22Rv1 (cell line): ENCODE results near the gene IRS2.
"Not testable (repeated sequence)": the region's sequence is repeated elsewhere in the genome, so short reads cannot be mapped to it uniquely, and the experiment has no call there.

Experiments
- H3K27ac ChIP-seq: fragments of 450-650 bp; 2 replicates; pipeline ENCODE4 v1.5.1; 2017
- ZFX ChIP-seq: fragments of 450-650 bp; IDR thresholded peaks from 2 replicates; pipeline ENCODE4 v1.6.1; 2017; ENCODE audit warnings: antibody characterized with exemption, borderline replicate concordance
- TF ChIP-seq, protein P1 (sequence below): fragments of 450-650 bp; IDR thresholded peaks from 2 replicates; pipeline ENCODE4 v1.5.1; 2017; ENCODE audit warnings: mild to moderate bottlenecking

Gene IRS2

DNA sequence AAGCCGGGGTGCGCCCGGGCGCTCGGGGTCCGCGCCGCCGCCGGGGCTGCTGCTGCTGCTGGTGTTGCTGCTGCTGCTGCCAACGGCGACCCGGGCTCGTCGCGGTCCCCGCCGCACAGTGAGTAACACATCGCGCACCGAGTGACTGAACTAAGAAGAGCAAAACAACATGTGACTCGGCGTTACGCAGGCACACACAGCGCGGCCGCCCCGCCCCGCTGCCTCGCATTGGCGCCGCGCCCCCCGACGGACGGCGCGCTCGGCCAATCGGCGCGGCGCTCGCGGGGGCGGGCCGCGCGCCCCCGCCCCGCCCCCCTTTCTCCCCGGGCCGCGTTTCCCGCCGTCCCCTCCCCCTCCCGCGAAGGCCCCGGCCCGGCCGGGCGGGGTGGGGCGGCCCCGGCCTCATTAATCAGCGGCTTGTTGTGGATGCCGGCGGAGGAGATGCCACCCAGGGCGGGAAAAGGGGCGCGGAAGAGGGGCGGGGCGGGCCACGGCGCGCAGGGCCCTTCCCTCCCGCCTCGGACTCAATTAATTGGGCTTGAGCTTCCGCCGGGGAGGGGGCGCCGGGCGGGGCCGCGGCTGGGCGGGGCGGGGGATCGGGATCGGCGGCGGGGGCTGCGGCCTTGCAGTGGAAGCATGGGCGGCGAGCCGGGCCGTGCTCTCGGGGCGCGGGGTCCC, at the start of gene IRS2:
Gene IRS2, minus strand, starts transcription at position 127 of the 678 bp plus-strand sequence. CDS start 530 bp downstream, outside the sequence.
- H3K27ac ChIP-seq, result peak within 1 kb of the TSS; percentile 90
- TF ChIP-seq, protein P1, sequence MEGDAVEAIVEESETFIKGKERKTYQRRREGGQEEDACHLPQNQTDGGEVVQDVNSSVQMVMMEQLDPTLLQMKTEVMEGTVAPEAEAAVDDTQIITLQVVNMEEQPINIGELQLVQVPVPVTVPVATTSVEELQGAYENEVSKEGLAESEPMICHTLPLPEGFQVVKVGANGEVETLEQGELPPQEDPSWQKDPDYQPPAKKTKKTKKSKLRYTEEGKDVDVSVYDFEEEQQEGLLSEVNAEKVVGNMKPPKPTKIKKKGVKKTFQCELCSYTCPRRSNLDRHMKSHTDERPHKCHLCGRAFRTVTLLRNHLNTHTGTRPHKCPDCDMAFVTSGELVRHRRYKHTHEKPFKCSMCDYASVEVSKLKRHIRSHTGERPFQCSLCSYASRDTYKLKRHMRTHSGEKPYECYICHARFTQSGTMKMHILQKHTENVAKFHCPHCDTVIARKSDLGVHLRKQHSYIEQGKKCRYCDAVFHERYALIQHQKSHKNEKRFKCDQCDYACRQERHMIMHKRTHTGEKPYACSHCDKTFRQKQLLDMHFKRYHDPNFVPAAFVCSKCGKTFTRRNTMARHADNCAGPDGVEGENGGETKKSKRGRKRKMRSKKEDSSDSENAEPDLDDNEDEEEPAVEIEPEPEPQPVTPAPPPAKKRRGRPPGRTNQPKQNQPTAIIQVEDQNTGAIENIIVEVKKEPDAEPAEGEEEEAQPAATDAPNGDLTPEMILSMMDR, result no peak

GRCh38 chr13:109834973-109835720, 48.8 kb upstream of the IRS2 start:
- TF ChIP-seq ZFX, result no peak
- TF ChIP-seq, protein P1, result no peak
- no peak overlapping the region for H3K27ac ChIP-seq

GRCh38 chr13:109833940-109834339, 47.6 kb upstream of the IRS2 start:
- TF ChIP-seq, protein P1, result no peak
- no peak for TF ChIP-seq ZFX
- H3K27ac ChIP-seq, result no peak overlapping the region

- TF ChIP-seq ZFX, result no peak
- TF ChIP-seq, protein P1, result no peak
- H3K27ac ChIP-seq, result no peak overlapping the region
Measured at GRCh38 chr13:109833071-109833470, 46.7 kb upstream of the IRS2 start.

DNA sequence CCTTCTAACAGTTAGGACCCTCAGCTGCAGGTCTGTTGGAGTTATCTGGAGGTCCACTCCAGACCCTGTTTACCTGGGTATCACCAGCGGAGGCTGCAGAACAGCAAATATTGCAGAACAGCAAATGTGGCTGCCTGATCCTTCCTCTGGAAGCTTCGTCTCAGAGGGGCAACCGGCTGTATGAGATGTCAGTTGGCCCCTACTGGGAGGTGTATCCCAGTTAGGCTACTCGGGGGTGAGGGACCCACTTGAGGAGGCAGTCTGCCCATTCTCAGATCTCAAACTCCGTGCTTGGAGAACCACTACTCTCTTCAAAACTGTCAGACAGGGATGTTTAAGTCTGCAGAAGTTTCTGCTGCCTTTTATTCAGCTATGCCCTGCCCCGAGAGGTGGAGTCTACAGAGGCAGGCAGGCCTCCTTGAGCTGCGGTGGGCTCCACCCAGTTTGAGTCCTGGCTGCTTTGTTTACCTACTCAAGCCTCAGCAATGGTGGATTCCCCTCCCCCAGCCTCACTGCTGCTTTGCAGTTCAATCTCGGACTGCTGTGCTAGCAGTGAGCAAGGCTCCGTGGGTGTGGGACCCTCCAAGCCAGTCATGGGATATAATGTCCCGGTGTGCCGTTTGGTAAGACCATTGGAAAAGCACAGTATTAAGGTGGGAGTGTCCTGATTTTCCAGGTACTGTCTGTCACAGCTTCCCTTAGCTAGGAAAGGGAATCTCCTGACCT, 42.4 kb upstream of the IRS2 start:
- H3K27ac ChIP-seq, result not testable (repeated sequence)

GRCh38 chr13:109823201-109823600, 36.8 kb upstream of the IRS2 start:
- not testable (repeated sequence) for H3K27ac ChIP-seq

GRCh38 chr13:109821103-109821502, 34.7 kb upstream of the IRS2 start:
- TF ChIP-seq ZFX, result no peak
- TF ChIP-seq, protein P1, result no peak
- H3K27ac ChIP-seq, result no peak overlapping the region

DNA sequence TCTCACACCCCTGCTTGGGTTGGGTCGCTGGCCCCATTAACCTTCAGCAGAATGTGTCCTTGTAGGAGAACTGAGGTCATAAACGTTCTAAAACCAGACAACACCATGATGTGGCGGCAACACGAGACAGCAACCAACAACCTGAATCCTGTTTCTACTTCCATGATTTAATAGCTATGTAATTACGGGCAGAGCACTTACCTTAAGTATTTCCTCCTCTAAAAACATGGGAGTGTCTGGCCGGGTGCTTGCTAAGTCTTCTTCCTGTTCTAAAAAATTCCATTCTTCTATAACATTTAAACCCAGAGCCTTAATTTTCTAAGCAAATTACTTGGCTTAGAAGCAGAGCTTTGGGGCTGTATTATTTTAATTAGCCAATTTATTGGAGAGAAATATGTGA, 33.5 kb upstream of the IRS2 start:
- TF ChIP-seq ZFX, result no peak
- TF ChIP-seq, protein P1, result no peak
- H3K27ac ChIP-seq, result no peak overlapping the region
